Renal cortex interstitium (tissue), 11 donors: ENCODE results near the gene EIF1. TPM values are rescaled to one million over a fixed set of nuclear protein-coding genes. Genes with fewer than 3 reads are reported as not detected.
"Not testable (repeated sequence)": the region's sequence is repeated elsewhere in the genome, so short reads cannot be mapped to it uniquely, and the experiment has no call there.

Source experiments
- DNase-seq, 11 donors: peaks; one replicate each; pipeline ENCODE4 v3.0.0-alpha.2; 2013; ENCODE audit warnings: low read depth in 9 of 11, low spot score in 4 of 11; ENCODE audit errors: extremely low read depth in 1 of 11
- polyA plus RNA-seq, 3 donors: library from polyadenylated mRNA; unstranded; fragments of 120-200 nt; gene quantifications; one replicate each; pipeline ENCODE4 v1.2.1, GENCODE V29; 2013; ENCODE audit not compliant: insufficient read length in 3 of 3

The EIF1 gene
- polyA plus RNA-seq, 3 donors, result 706 to 791 (median 745) TPM

- DNase-seq, result peak in 7 of 11 donors; percentile 66 to 81 (median 79)
Observed at GRCh38 chr17:41665566-41666236, 23.0 kb upstream of the EIF1 start.

- DNase-seq, result no peak
Observed at GRCh38 chr17:41666237-41666641, 22.4 kb upstream of the EIF1 start.

- peak in 4 of 11 donors; percentile 57 to 73 (median 62) for DNase-seq
Observed at GRCh38 chr17:41666708-41667279, 21.9 kb upstream of the EIF1 start.

GRCh38 chr17:41667280-41668041, 21.2 kb upstream of the EIF1 start:
- no peak for DNase-seq

GRCh38 chr17:41672153-41672552, 16.5 kb upstream of the EIF1 start:
- DNase-seq, result no peak

- DNase-seq, result peak in 1 of 11 donors; percentile 28
Observed at GRCh38 chr17:41675157-41676057, 13.3 kb upstream of the EIF1 start.

- no peak for DNase-seq
Observed at GRCh38 chr17:41676058-41676419, 12.6 kb upstream of the EIF1 start.

GRCh38 chr17:41678411-41678906, 10.2 kb upstream of the EIF1 start:
- DNase-seq, result no peak

- DNase-seq, result no peak
Observed at GRCh38 chr17:41678907-41679739, 9.6 kb upstream of the EIF1 start.

- no peak for DNase-seq
Observed at GRCh38 chr17:41679740-41680425, 8.8 kb upstream of the EIF1 start.

GRCh38 chr17:41680426-41681040, 8.2 kb upstream of the EIF1 start:
- no peak for DNase-seq

- DNase-seq, result no peak
Observed at GRCh38 chr17:41681776-41682175, 6.9 kb upstream of the EIF1 start.

- no peak for DNase-seq
Observed at GRCh38 chr17:41682631-41683030, 6.1 kb upstream of the EIF1 start.

GRCh38 chr17:41683441-41684007, 5.2 kb upstream of the EIF1 start:
- no peak for DNase-seq

GRCh38 chr17:41684035-41684434, 4.7 kb upstream of the EIF1 start:
- DNase-seq, result no peak

- not testable (repeated sequence) for DNase-seq
Observed at GRCh38 chr17:41685753-41686152, 2.9 kb upstream of the EIF1 start.

GRCh38 chr17:41686281-41686680, 2.4 kb upstream of the EIF1 start:
- no peak for DNase-seq
